ENCODE measurements around the gene CPSF4.
"Not testable (repeated sequence)": the region's sequence is repeated elsewhere in the genome, so short reads cannot be mapped to it uniquely, and the experiment has no call there.

CPSF4 gene

GRCh38 chr7:99485094-99485493, 46.4 kb downstream of the CPSF4 start:
- H3K36me3 ChIP-seq (ENCODE audit: control insufficient read depth, insufficient read depth, low read length), result peaks cover 5% of the 10 kb centered on the region
- no peaks in the 10 kb centered on the region for H3K27me3 ChIP-seq (ENCODE audit: control insufficient read depth, insufficient read depth, low read length)
- H3K4me1 ChIP-seq (ENCODE audit: control insufficient read depth, insufficient read depth, low read length), result no peaks in the 10 kb centered on the region
- H3K9ac ChIP-seq (ENCODE audit: low read length), result no peak overlapping the region
- H3K27ac ChIP-seq (ENCODE audit: low read depth, low read length), result no peak overlapping the region
- H3K4me3 ChIP-seq (ENCODE audit: low read length), result no peak overlapping the region

- no peak overlapping the region for H3K4me3 ChIP-seq (ENCODE audit: low read length)
- no peaks in the 10 kb centered on the region for H3K4me1 ChIP-seq (ENCODE audit: control insufficient read depth, insufficient read depth, low read length)
- H3K9ac ChIP-seq (ENCODE audit: low read length), result no peak overlapping the region
- no peak overlapping the region for H3K27ac ChIP-seq (ENCODE audit: low read depth, low read length)
- H3K36me3 ChIP-seq (ENCODE audit: control insufficient read depth, insufficient read depth, low read length), result peaks cover 13% of the 10 kb centered on the region
- no peaks in the 10 kb centered on the region for H3K27me3 ChIP-seq (ENCODE audit: control insufficient read depth, insufficient read depth, low read length)
Observed at GRCh38 chr7:99489235-99489634, 50.5 kb downstream of the CPSF4 start.

GRCh38 chr7:99490878-99491277, 52.1 kb downstream of the CPSF4 start:
- H3K9ac ChIP-seq (ENCODE audit: low read length), result no peak overlapping the region
- H3K4me1 ChIP-seq (ENCODE audit: control insufficient read depth, insufficient read depth, low read length), result no peaks in the 10 kb centered on the region
- peaks cover 15% of the 10 kb centered on the region for H3K36me3 ChIP-seq (ENCODE audit: control insufficient read depth, insufficient read depth, low read length)
- no peak overlapping the region for H3K4me3 ChIP-seq (ENCODE audit: low read length)
- no peak overlapping the region for H3K27ac ChIP-seq (ENCODE audit: low read depth, low read length)
- no peaks in the 10 kb centered on the region for H3K27me3 ChIP-seq (ENCODE audit: control insufficient read depth, insufficient read depth, low read length)

GRCh38 chr7:99493823-99494222, 55.1 kb downstream of the CPSF4 start:
- no peak overlapping the region for H3K9ac ChIP-seq (ENCODE audit: low read length)
- no peaks in the 10 kb centered on the region for H3K27me3 ChIP-seq (ENCODE audit: control insufficient read depth, insufficient read depth, low read length)
- peaks cover 9% of the 10 kb centered on the region for H3K4me1 ChIP-seq (ENCODE audit: control insufficient read depth, insufficient read depth, low read length)
- peaks cover 18% of the 10 kb centered on the region for H3K36me3 ChIP-seq (ENCODE audit: control insufficient read depth, insufficient read depth, low read length)
- H3K27ac ChIP-seq (ENCODE audit: low read depth, low read length), result no peak overlapping the region
- no peak overlapping the region for H3K4me3 ChIP-seq (ENCODE audit: low read length)

GRCh38 chr7:99497766-99498545, 59.2 kb downstream of the CPSF4 start:
- H3K4me1 ChIP-seq (ENCODE audit: control insufficient read depth, insufficient read depth, low read length), result peaks cover 9% of the 10 kb centered on the region
- H3K27ac ChIP-seq (ENCODE audit: low read depth, low read length), result no peak overlapping the region
- peaks cover 15% of the 10 kb centered on the region for H3K36me3 ChIP-seq (ENCODE audit: control insufficient read depth, insufficient read depth, low read length)
- H3K4me3 ChIP-seq (ENCODE audit: low read length), result peak overlapping the region; percentile 100
- H3K9ac ChIP-seq (ENCODE audit: low read length), result no peak overlapping the region
- no peaks in the 10 kb centered on the region for H3K27me3 ChIP-seq (ENCODE audit: control insufficient read depth, insufficient read depth, low read length)

GRCh38 chr7:99498546-99498944, 59.8 kb downstream of the CPSF4 start:
- peaks cover 9% of the 10 kb centered on the region for H3K4me1 ChIP-seq (ENCODE audit: control insufficient read depth, insufficient read depth, low read length)
- no peak overlapping the region for H3K9ac ChIP-seq (ENCODE audit: low read length)
- no peak overlapping the region for H3K27ac ChIP-seq (ENCODE audit: low read depth, low read length)
- no peaks in the 10 kb centered on the region for H3K27me3 ChIP-seq (ENCODE audit: control insufficient read depth, insufficient read depth, low read length)
- peaks cover 12% of the 10 kb centered on the region for H3K36me3 ChIP-seq (ENCODE audit: control insufficient read depth, insufficient read depth, low read length)
- H3K4me3 ChIP-seq (ENCODE audit: low read length), result peak overlapping the region; percentile 100

- Histone ChIP-seq H3K4me3 (ENCODE audit: low read length) (peak overlapping the region; percentile 100), H3K27ac (ENCODE audit: low read depth, low read length) (peak overlapping the region; percentile 94), H3K36me3 (ENCODE audit: control insufficient read depth, insufficient read depth, low read length) (peaks cover 4% of the 10 kb centered on the region), H3K4me1 (ENCODE audit: control insufficient read depth, insufficient read depth, low read length) (peaks cover 9% of the 10 kb centered on the region), H3K9ac (ENCODE audit: low read length) (peak overlapping the region; percentile 94), H3K27me3 (ENCODE audit: control insufficient read depth, insufficient read depth, low read length) (no peaks in the 10 kb centered on the region)
Observed at GRCh38 chr7:99499371-99499720, 60.6 kb downstream of the CPSF4 start.

GRCh38 chr7:99499721-99500636, 61.2 kb downstream of the CPSF4 start, which contains the start of gene ZNF394:
TSS of gene ZNF394 (minus strand) at chr7:99500281. CDS start at chr7:99500093, 188 bp downstream.
- H3K4me3 ChIP-seq (ENCODE audit: low read length), result peak within 1 kb of the TSS; percentile 100
- peak within 1 kb of the TSS; percentile 94 for H3K27ac ChIP-seq (ENCODE audit: low read depth, low read length)
- H3K9ac ChIP-seq (ENCODE audit: low read length), result peak within 1 kb of the TSS; percentile 94
- peaks cover 9% of the 10 kb centered on the region for H3K4me1 ChIP-seq (ENCODE audit: control insufficient read depth, insufficient read depth, low read length)
- peaks cover 3% of the 10 kb centered on the region for H3K36me3 ChIP-seq (ENCODE audit: control insufficient read depth, insufficient read depth, low read length)
- no peaks in the 10 kb centered on the region for H3K27me3 ChIP-seq (ENCODE audit: control insufficient read depth, insufficient read depth, low read length)

GRCh38 chr7:99500637-99501009, 61.9 kb downstream of the CPSF4 start:
- Histone ChIP-seq H3K27ac (ENCODE audit: low read depth, low read length) (peak overlapping the region; percentile 94), H3K4me3 (ENCODE audit: low read length) (peak overlapping the region; percentile 100), H3K9ac (ENCODE audit: low read length) (peak overlapping the region; percentile 54), H3K36me3 (ENCODE audit: control insufficient read depth, insufficient read depth, low read length) (peaks cover 3% of the 10 kb centered on the region), H3K27me3 (ENCODE audit: control insufficient read depth, insufficient read depth, low read length) (no peaks in the 10 kb centered on the region), H3K4me1 (ENCODE audit: control insufficient read depth, insufficient read depth, low read length) (peaks cover 10% of the 10 kb centered on the region)

- not testable (repeated sequence) for H3K36me3 ChIP-seq (ENCODE audit: control insufficient read depth, insufficient read depth, low read length); H3K9ac ChIP-seq (ENCODE audit: low read length); H3K27me3 ChIP-seq (ENCODE audit: control insufficient read depth, insufficient read depth, low read length); H3K4me3 ChIP-seq (ENCODE audit: low read length); H3K27ac ChIP-seq (ENCODE audit: low read depth, low read length)
- peaks cover 16% of the 10 kb centered on the region for H3K4me1 ChIP-seq (ENCODE audit: control insufficient read depth, insufficient read depth, low read length)
Observed at GRCh38 chr7:99501236-99501635, 62.5 kb downstream of the CPSF4 start.

GRCh38 chr7:99504281-99504602, 65.5 kb downstream of the CPSF4 start:
- peak overlapping the region; percentile 81 for H3K4me3 ChIP-seq (ENCODE audit: low read length)
- no peaks in the 10 kb centered on the region for H3K27me3 ChIP-seq (ENCODE audit: control insufficient read depth, insufficient read depth, low read length)
- no peak overlapping the region for H3K9ac ChIP-seq (ENCODE audit: low read length)
- H3K4me1 ChIP-seq (ENCODE audit: control insufficient read depth, insufficient read depth, low read length), result peaks cover 10% of the 10 kb centered on the region
- peak overlapping the region; percentile 96 for H3K27ac ChIP-seq (ENCODE audit: low read depth, low read length)
- no peaks in the 10 kb centered on the region for H3K36me3 ChIP-seq (ENCODE audit: control insufficient read depth, insufficient read depth, low read length)

- Histone ChIP-seq H3K27ac (ENCODE audit: low read depth, low read length) (peak within 1 kb of the TSS; percentile 96), H3K4me3 (ENCODE audit: low read length) (peak within 1 kb of the TSS; percentile 81), H3K4me1 (ENCODE audit: control insufficient read depth, insufficient read depth, low read length) (peaks cover 10% of the 10 kb centered on the region), H3K36me3 (ENCODE audit: control insufficient read depth, insufficient read depth, low read length) (no peaks in the 10 kb centered on the region), H3K27me3 (ENCODE audit: control insufficient read depth, insufficient read depth, low read length) (no peaks in the 10 kb centered on the region), H3K9ac (ENCODE audit: low read length) (peak within 1 kb of the TSS; percentile 83)
Observed at GRCh38 chr7:99504603-99505323, 66.0 kb downstream of the CPSF4 start, which contains the start of gene ZKSCAN5. TSS of gene ZKSCAN5 (plus strand) at chr7:99504662. CDS start at chr7:99506045, 1,383 bp downstream.
